Endodermal cell (in vitro differentiated cells): ENCODE results near the gene NTRK3. TPM values are rescaled to one million over a fixed set of nuclear protein-coding genes. Genes with fewer than 3 reads are reported as not detected.

Source experiments
- DNase-seq: peaks from one replicate; pipeline ENCODE4 v3.0.0-alpha.2; 2017
- H3K27ac ChIP-seq: 2 replicates; pipeline ENCODE4 v1.5.1; 2013; ENCODE audit warnings: mild to moderate bottlenecking, low read depth, low read length, moderate library complexity
- H3K27me3 ChIP-seq: 2 replicates; pipeline ENCODE4 v1.6.1; 2013; ENCODE audit warnings: mild to moderate bottlenecking, low read length, moderate library complexity; ENCODE audit not compliant: insufficient read depth, control insufficient read depth, poor library complexity, severe bottlenecking
- H3K36me3 ChIP-seq: 2 replicates; pipeline ENCODE4 v1.7.0; 2013; ENCODE audit warnings: mild to moderate bottlenecking, low read length, moderate library complexity; ENCODE audit not compliant: control insufficient read depth, insufficient read depth
- H3K4me1 ChIP-seq: one replicate; pipeline ENCODE4 v1.7.0; 2013; ENCODE audit warnings: low read length; ENCODE audit not compliant: control insufficient read depth, insufficient read depth
- H3K4me3 ChIP-seq: 2 replicates; pipeline ENCODE4 v1.5.1; 2013; ENCODE audit warnings: mild to moderate bottlenecking, low read length, moderate library complexity
- H3K9ac ChIP-seq: 2 replicates; pipeline ENCODE4 v1.6.1; 2013; ENCODE audit warnings: mild to moderate bottlenecking, low read length, moderate library complexity; ENCODE audit not compliant: poor library complexity, severe bottlenecking; ENCODE audit errors: extremely low read depth
- H3K9me3 ChIP-seq: 2 replicates; pipeline ENCODE4 v1.6.1; 2013; ENCODE audit warnings: mild to moderate bottlenecking, low read length, moderate library complexity; ENCODE audit not compliant: control insufficient read depth
- H3K27ac Mint-ChIP-seq: 2 replicates; pipeline ENCODE4 v1.8.0; 2020; ENCODE audit warnings: mixed read lengths
- H3K27me3 Mint-ChIP-seq: 2 replicates; pipeline ENCODE4 v1.8.0; 2021; ENCODE audit warnings: mild to moderate bottlenecking, mixed read lengths; ENCODE audit not compliant: insufficient read depth
- H3K36me3 Mint-ChIP-seq: 2 replicates; pipeline ENCODE4 v1.8.0; 2020; ENCODE audit warnings: low read depth, mixed read lengths
- H3K4me1 Mint-ChIP-seq: 2 replicates; pipeline ENCODE4 v1.8.0; 2020; ENCODE audit warnings: mixed read lengths
- H3K4me3 Mint-ChIP-seq: 2 replicates; pipeline ENCODE4 v1.8.0; 2020; ENCODE audit warnings: mild to moderate bottlenecking, moderate library complexity, mixed read lengths
- H3K9me3 Mint-ChIP-seq: 2 replicates; pipeline ENCODE4 v1.8.0; 2020; ENCODE audit warnings: mild to moderate bottlenecking, mixed read lengths
- WGBS, 2 experiments: methylation state at CpG; one replicate each; pipeline versions ENCODE4 v1.1.5 to v1.1.7; 2013; ENCODE audit warnings: missing lambda C conversion rate in 2 of 2, mixed read lengths in 1 of 2; ENCODE audit not compliant: insufficient coverage in 1 of 2, insufficient read length in 1 of 2; 5-methylcytosine and 5-hydroxymethylcytosine counted together
- total RNA-seq, 2 donors: library from RNA; stranded (reverse); fragmentation: NEBNext Ultra II Directional in 1 of 2; extraction: Animal tissue kit (Norgen Biotek cat#: 25700) in 1 of 2; gene quantifications; 2 replicates in 1 of 2; 3 replicates in 1 of 2; pipeline ENCODE4 v1.2.1, GENCODE V29; 2021
- TF ChIP-seq, protein P1 (sequence below): fragments of 200-600 bp; sonication (generic); conservative IDR thresholded peaks from 2 replicates; pipeline ENCODE4 v1.5.0; 2021; ENCODE audit warnings: antibody characterized with exemption, mild to moderate bottlenecking

NTRK3 gene
- total RNA-seq, 2 donors from 2014 or later: 0.11 to 0.86 TPM

DNA sequence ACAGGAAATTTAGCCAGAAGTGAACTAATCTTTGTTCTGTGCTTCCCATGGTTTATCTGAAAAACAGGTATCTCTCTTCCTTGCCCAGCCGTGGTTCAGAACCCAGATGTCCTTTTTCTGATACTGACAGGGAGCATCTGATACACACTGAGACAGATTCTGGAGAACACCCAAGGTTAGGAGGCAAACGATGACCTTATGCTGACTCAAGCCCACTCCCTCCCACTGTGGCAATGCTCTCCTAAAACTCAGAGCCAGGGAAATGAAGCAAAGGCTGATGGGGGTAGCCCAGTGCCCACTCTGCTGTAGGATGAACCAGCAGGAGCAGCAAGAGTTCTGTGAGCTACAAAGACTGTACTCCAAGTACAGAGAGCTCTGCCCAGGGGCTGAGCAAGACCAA lies 225.1 kb downstream of the NTRK3 start:
- no peak overlapping the region for H3K27ac ChIP-seq
- WGBS, 2 experiments: 81 to 100% methylated on average over 1 to 2 of the region's 2 CpGs
- H3K27me3 ChIP-seq: no peaks in the 10 kb centered on the region
- no peaks in the 10 kb centered on the region for H3K36me3 Mint-ChIP-seq
- TF ChIP-seq, protein P1, sequence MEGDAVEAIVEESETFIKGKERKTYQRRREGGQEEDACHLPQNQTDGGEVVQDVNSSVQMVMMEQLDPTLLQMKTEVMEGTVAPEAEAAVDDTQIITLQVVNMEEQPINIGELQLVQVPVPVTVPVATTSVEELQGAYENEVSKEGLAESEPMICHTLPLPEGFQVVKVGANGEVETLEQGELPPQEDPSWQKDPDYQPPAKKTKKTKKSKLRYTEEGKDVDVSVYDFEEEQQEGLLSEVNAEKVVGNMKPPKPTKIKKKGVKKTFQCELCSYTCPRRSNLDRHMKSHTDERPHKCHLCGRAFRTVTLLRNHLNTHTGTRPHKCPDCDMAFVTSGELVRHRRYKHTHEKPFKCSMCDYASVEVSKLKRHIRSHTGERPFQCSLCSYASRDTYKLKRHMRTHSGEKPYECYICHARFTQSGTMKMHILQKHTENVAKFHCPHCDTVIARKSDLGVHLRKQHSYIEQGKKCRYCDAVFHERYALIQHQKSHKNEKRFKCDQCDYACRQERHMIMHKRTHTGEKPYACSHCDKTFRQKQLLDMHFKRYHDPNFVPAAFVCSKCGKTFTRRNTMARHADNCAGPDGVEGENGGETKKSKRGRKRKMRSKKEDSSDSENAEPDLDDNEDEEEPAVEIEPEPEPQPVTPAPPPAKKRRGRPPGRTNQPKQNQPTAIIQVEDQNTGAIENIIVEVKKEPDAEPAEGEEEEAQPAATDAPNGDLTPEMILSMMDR: no peak
- no peak overlapping the region for H3K9ac ChIP-seq
- H3K4me3 ChIP-seq: no peak overlapping the region
- H3K4me3 Mint-ChIP-seq: no peak overlapping the region
- no peak for DNase-seq
- H3K4me1 ChIP-seq: no peaks in the 10 kb centered on the region
- H3K27me3 Mint-ChIP-seq: peaks cover 2% of the 10 kb centered on the region
- no peaks in the 10 kb centered on the region for H3K36me3 ChIP-seq
- H3K27ac Mint-ChIP-seq: no peak overlapping the region
- H3K9me3 ChIP-seq: no peaks in the 10 kb centered on the region
- H3K9me3 Mint-ChIP-seq: no peaks in the 10 kb centered on the region
- peaks cover 26% of the 10 kb centered on the region for H3K4me1 Mint-ChIP-seq

DNA sequence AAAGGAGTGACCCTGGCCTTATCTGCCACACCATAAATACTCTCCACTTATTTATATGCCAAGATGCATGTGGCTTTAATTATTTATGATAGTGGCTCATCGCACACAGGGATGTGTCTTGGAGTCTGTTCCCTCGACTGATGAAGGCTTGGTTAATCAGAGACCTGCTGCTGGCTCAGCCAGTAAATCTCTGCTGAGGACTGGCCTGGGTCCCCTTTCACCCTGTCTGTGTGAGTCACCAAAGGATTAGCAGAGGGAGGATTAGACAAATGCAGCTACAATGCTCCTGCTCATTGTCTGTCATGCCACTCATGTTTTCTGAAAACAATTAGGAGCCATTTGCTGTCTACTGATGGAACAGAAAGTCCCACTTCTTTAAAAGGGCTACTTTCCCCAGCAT lies 226.8 kb downstream of the NTRK3 start:
- no peaks in the 10 kb centered on the region for H3K9me3 Mint-ChIP-seq
- no peak overlapping the region for H3K4me3 Mint-ChIP-seq
- Histone ChIP-seq H3K4me3 (no peak overlapping the region), H3K9me3 (no peaks in the 10 kb centered on the region), H3K36me3 (no peaks in the 10 kb centered on the region), H3K9ac (no peak overlapping the region), H3K27ac (no peak overlapping the region), H3K27me3 (no peaks in the 10 kb centered on the region), H3K4me1 (no peaks in the 10 kb centered on the region)
- 77 to 90% methylated on average over 2 of the region's 2 CpGs for WGBS, 2 experiments
- no peak for DNase-seq
- peaks cover 10% of the 10 kb centered on the region for H3K4me1 Mint-ChIP-seq
- peaks cover 2% of the 10 kb centered on the region for H3K27me3 Mint-ChIP-seq
- H3K36me3 Mint-ChIP-seq: no peaks in the 10 kb centered on the region
- no peak overlapping the region for H3K27ac Mint-ChIP-seq
- TF ChIP-seq, protein P1: no peak

DNA sequence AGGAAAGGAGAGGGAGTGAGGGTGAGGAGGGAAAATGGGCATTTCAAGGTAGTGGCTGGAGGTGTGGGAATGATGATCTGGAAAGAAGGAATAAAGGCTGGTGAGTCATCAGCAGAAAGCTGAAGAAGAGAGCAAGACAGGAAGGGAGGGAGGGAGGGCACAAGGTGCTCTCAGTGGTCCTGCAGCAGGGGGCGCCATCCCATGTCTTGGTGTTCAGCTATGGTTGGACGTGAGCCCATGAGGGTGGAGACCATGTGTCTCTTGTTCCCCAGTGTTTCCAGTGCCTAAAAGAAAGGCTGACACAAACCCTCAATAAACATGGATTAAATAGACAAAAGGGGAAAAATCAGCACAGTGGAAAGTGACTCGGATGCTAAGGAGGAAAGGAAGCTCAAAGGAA lies 228.5 kb downstream of the NTRK3 start:
- TF ChIP-seq, protein P1: peak; percentile 73
- Histone ChIP-seq H3K4me1 (no peaks in the 10 kb centered on the region), H3K36me3 (no peaks in the 10 kb centered on the region), H3K27ac (no peak overlapping the region), H3K4me3 (no peak overlapping the region), H3K9ac (no peak overlapping the region), H3K9me3 (no peaks in the 10 kb centered on the region), H3K27me3 (no peaks in the 10 kb centered on the region)
- 92 to 100% methylated on average over 3 of the region's 3 CpGs for WGBS, 2 experiments
- Mint-ChIP-seq H3K27me3 (peaks cover 2% of the 10 kb centered on the region), H3K4me3 (no peak overlapping the region), H3K36me3 (no peaks in the 10 kb centered on the region), H3K27ac (no peak overlapping the region), H3K9me3 (no peaks in the 10 kb centered on the region), H3K4me1 (peaks cover 10% of the 10 kb centered on the region)
- peak; percentile 79 for DNase-seq
